T-helper 2 cell (primary cell): ENCODE measurements around the gene THPO.

Experiments
- DNase-seq, 5 experiments: peaks; one replicate each; pipeline versions ENCODE4 v3.0.0 to v3.0.0-alpha.2; 2012 to 2022

Gene THPO

DNA sequence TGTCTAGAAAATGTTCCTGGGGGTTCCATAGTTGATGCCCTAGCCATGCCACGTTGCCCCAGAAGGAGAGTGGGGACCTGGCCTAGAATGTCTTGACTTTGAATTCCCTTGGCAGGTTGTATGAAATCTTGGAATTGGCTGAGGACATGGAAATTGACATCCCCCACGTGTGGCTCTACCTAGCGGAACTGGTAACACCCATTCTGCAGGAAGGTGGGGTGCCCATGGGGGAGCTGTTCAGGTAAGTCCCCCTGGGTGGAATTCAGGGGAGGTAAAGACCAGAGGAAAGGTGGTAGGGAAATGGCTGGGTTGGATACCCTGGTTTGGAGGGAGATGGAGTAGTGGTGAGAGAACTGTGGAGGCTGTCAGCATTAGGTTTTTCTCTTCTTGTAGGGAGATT lies 49.5 kb downstream of the THPO start:
- no peak for DNase-seq

DNA sequence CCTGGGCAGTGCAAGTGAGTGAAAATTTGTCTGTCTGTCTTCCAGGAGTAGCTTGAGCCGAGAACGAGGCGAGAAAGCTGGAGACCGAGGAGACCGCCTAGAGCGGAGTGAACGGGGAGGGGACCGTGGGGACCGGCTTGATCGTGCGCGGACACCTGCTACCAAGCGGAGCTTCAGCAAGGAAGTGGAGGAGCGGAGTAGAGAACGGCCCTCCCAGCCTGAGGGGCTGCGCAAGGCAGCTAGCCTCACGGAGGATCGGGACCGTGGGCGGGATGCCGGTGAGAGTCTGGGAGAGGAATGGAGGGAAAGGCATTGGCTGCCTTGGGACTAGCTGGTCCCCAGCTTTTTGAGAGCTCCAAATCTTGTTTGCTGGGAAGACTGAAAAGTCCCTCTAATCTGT lies 50.8 kb downstream of the THPO start:
- DNase-seq, result no peak

DNA sequence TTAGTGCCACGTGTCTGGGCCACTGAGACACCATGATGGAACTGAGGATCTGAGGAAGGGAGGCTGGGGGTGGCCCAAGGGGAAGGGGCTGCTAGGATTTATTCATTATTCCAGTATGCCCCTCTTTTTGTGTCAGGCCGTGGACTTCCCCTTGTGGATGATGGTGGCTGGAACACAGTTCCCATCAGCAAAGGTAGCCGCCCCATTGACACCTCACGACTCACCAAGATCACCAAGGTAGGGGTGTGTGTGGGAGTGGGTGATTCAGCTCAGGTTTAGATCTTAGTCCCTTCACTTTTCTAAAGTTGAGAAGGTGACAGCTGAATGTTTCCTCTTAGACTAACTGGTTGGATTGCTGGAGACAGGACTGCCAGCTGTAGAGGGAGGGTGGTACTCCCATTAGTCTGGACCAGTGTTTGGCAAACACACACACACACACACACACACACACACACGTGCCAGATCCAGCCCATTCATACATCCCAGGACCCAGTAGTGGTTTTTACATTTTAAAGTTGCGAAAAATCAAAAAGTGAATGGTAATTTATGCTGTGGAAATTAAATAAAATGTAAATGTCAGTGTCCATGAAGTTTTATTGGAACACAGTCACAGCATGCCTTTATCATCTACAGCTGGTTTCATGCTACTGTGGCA lies 52.2 kb downstream of the THPO start:
- DNase-seq, result peak in 1 of 5 experiments; percentile 33

DNA sequence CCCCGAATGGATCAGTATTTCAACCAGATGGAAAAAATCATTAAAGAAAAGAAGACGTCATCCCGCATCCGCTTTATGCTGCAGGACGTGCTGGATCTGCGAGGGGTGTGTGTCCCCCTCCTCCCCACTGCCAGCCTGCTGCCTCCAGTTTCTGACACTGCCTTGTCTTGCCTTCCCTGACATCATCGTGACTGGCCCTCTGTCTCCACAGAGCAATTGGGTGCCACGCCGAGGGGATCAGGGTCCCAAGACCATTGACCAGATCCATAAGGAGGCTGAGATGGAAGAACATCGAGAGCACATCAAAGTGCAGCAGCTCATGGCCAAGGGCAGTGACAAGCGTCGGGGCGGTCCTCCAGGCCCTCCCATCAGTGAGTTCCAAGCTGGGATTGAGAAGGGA lies 52.7 kb downstream of the THPO start:
- no peak for DNase-seq

DNA sequence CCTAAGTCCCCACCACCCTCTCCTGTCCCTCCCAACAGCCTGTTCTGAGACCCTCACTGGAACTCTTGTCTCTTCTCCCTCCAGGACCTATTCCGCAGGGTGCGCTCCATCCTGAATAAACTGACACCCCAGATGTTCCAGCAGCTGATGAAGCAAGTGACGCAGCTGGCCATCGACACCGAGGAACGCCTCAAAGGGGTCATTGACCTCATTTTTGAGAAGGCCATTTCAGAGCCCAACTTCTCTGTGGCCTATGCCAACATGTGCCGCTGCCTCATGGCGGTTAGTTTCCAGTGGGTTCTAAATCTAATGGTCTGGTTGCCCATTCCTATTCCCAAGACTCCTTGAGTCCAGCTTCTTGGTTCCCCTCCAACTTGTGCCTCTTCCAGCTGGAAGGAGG lies 54.3 kb downstream of the THPO start:
- no peak for DNase-seq

DNA sequence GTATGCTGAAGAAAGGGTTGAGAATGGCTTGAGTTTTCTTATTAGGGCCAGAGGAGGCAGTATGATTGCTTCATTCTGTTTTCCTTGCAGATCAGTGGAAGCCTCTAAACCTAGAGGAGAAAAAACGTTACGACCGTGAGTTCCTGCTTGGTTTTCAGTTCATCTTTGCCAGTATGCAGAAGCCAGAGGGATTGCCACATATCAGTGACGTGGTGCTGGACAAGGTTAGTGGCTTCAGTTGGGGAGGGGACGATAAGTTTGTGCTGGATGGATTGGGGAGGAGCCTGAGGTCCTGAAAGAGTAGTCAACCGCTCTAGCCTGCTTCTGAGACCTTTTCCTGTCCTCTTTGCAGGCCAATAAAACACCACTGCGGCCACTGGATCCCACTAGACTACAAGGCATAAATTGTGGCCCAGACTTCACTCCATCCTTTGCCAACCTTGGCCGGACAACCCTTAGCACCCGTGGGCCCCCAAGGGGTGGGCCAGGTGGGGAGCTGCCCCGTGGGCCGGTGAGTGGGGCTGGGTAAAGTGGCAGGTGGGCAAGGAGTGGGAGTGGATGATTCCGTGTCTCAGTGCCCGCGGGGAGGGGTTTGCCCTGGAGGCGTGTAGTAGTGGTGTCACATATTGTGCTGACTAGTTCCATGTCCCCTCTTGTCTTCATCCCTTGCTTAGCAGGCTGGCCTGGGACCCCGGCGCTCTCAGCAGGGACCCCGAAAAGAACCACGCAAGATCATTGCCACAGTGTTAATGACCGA lies 55.1 kb downstream of the THPO start:
- DNase-seq, result no peak
